Panc1 (cell line): ENCODE results near the gene PARD3.

Experiments
- POLR2AphosphoS5 ChIP-seq: IDR thresholded peaks from 2 replicates; pipeline ENCODE4 v1.6.1; 2012; ENCODE audit warnings: mild to moderate bottlenecking, low read depth, low read length, moderate library complexity
- TCF7L2 ChIP-seq: IDR thresholded peaks from 2 replicates; pipeline ENCODE4 v1.6.1; 2011; ENCODE audit warnings: mild to moderate bottlenecking, low read depth, low read length, inconsistent platforms
- TF ChIP-seq, protein P1 (sequence below): fragments of 450-650 bp; IDR thresholded peaks from 2 replicates; pipeline ENCODE4 v1.5.1; 2017; ENCODE audit warnings: mild to moderate bottlenecking

DNA sequence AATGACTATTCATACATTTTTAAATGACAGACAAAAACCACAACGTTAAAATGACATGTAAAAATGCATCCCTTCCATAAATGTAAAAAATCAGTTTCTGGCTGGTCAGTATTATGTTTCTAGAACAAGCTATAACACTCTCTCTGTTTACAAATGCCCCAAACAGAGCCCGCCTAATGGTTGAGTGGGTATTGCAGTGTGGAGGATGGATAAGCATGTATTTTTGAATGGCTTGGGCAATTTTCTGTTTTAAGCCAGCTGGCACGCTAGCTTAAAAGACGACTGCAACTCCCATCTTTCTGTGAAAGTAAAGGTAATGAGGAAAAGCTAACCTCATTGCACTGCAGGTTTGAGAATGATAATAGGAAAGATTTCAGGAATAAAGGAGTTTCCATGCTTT, 430.7 kb downstream of the PARD3 start:
- TF ChIP-seq, protein P1, sequence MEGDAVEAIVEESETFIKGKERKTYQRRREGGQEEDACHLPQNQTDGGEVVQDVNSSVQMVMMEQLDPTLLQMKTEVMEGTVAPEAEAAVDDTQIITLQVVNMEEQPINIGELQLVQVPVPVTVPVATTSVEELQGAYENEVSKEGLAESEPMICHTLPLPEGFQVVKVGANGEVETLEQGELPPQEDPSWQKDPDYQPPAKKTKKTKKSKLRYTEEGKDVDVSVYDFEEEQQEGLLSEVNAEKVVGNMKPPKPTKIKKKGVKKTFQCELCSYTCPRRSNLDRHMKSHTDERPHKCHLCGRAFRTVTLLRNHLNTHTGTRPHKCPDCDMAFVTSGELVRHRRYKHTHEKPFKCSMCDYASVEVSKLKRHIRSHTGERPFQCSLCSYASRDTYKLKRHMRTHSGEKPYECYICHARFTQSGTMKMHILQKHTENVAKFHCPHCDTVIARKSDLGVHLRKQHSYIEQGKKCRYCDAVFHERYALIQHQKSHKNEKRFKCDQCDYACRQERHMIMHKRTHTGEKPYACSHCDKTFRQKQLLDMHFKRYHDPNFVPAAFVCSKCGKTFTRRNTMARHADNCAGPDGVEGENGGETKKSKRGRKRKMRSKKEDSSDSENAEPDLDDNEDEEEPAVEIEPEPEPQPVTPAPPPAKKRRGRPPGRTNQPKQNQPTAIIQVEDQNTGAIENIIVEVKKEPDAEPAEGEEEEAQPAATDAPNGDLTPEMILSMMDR = no peak
- TF ChIP-seq TCF7L2 (no peak), POLR2AphosphoS5 (no peak)
